GM18519 (cell line): ENCODE results near the gene PLEKHO1.

Experiments used
- ATAC-seq: cut with Tn5 transposase; IDR thresholded peaks from one replicate; pipeline ENCODE4 v1.9.1; 2021; ENCODE audit warnings: mild to moderate bottlenecking, moderate library complexity; ENCODE audit not compliant: unreplicated experiment, low FRiP score

The PLEKHO1 gene

DNA sequence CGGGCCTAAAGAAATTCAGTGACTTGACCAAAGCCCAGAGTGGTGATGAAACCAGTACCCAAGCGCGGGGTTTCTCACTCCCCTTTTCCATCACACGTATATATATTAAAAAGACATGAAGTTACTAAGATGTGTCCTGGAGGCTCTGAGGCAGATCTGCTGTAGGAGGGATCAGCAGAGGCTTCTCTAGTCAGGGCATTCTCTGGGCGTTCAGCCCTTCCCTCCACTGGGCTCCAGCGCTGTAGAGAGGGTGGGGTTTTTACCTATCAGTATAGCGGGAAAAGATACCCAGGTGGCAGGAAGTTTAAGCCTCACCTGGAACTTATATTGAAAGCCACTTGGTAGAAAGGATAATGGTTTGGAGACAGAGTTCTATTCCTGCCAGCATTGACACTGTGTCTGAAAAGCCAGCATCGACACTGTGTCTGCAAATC lies 862 bp upstream of the PLEKHO1 start:
- ATAC-seq = no peak

DNA sequence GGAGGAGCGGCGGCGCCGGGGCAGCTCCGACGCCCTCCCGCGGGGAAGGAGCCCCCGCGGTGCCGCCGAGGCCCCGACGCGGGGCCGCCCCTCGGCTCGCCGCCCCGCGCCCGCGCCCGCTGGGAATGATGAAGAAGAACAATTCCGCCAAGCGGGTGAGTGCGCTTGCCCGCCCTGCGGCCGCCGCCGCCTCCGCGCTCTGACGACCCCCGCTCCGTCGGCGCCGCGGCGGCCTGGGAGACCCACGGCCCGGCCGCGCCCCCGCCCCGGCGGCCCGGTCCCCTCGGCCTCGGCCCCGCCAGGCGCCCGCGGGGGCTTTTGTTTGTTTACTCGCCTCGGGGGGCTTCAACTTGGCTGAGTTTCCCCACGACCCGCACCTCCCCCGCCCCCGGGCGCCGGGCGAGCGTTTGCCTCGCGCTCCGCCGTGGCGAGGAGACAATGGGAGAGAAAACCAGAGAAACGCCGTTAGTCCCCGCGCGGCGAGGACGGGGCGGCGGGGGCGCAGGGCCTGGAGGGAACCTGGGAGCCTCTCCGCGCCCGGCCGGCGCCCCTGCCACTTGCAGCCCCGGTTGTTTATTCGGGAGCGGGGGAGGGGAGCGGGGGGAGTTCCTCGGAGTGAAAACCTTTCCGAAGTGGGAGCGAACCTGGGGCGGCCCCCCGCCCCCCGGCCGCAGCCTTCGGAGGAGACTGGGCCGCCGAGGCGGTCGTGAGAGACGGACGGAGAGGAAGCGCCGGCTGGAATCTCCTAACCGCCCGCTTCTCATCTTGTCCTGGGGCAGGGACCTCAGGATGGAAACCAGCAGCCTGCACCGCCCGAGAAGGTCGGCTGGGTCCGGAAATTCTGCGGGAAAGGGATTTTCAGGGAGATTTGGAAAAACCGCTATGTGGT lies 661 bp downstream of the PLEKHO1 start:
- ATAC-seq = no peak

DNA sequence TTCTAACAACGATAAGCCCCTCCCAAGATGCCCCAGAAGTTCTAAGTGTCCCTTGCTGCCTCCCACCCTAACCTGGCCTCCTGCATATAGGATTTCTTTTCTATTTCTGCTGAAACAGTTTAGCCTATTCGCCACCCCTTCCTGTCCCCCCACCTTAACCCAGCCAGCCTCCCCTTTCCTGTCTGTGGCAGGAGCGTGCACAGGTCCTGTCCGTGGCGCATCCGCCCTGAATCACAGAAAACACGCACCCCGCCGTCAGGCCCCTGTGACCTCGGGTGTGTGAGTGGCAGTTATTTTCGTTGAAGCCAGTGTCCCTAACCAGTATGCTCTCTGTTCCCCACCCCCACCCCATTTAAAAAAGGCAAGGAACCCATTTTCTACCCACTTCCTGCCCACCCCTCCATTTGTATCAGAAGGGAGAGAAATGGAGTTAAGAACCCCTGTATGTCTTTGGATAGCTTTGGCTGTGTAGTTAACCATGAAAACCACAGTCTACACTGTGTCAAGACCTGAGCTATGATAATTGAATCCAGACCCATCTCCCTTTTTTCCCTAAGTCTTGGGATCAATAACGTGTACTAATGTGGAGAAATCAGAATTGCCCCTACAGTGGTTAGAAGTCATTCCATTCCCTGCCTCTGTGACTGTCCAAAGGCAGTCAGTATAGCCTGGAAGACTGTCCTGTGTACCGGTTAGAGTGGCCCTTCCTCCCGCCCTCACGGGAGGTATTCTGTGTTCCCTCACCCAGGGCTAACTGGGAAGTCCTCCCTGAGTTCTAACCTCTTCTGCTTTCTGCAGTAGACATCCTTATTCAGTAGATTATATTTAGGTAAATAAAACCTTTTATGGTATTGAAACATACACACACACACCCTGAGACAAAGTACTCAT lies 1.8 kb downstream of the PLEKHO1 start:
- no peak for ATAC-seq

DNA sequence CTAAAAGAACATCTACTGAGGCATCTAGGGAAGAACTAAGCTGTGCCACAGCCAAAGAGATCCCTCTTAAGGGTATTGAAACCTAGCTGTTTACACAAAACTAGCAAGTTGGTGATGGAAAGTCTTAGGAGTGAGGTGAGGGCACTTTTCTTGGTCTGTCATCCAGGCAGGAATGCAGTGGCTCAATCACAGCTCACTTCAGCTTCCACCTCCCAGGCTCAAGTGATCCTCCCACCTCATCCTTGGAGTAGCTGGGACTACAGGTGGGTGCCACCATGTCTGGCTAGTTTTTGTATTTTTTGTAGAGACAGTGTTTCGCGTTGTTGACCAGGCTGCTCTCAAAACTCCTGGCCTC lies 2.4 kb downstream of the PLEKHO1 start:
- ATAC-seq = no peak

DNA sequence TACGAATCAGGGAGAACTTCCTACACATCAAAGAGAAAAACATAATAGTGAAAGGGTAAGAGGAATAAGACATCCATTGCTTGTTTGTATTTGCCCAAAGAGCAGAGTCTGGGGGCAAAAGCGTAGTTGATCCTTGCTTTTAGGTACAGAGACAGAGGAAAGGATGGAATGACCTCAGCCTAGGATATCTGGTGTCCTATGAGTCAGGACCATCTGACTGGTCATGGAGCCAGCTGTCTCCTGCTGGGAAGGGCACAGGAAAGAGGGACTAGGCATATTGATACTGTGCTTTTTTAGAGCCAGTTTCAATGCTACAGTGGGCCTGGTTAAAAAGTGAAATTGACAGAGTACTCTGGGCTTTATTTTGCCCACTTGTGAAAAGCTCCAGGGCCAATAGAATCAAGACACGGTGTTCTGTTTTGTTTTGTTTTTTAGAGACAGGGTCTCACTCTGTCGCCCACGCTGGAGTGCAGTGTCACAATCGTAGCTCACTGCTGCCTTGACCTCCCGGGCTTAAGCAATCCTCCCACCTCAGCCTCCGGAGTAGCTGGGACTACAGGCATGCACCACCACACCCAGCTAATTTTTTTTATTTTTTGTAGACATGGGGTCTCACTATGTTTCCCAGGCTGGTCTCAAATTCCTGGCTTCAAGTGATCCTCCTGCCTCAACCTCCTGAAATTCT lies 3.2 kb downstream of the PLEKHO1 start:
- no peak for ATAC-seq

DNA sequence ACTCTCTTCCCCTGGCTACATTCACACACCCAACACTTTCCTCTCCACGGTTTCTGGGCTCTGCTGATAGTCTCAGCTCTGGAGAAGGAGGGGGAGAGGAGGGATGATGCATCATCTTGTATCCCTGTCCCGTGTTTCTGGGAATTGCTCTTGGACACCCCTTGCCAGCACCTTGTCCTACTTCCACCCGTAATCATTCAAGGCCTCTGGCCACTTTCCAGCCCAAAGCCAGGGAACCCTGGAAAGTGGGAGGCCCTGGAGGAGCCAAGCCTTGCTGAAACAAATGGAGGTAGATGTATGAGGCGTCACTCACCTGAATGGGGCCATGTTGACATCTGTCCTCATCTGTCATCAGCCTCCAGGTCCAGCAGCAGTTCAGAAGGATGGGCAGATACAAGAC lies 4.4 kb downstream of the PLEKHO1 start:
- ATAC-seq = no peak

DNA sequence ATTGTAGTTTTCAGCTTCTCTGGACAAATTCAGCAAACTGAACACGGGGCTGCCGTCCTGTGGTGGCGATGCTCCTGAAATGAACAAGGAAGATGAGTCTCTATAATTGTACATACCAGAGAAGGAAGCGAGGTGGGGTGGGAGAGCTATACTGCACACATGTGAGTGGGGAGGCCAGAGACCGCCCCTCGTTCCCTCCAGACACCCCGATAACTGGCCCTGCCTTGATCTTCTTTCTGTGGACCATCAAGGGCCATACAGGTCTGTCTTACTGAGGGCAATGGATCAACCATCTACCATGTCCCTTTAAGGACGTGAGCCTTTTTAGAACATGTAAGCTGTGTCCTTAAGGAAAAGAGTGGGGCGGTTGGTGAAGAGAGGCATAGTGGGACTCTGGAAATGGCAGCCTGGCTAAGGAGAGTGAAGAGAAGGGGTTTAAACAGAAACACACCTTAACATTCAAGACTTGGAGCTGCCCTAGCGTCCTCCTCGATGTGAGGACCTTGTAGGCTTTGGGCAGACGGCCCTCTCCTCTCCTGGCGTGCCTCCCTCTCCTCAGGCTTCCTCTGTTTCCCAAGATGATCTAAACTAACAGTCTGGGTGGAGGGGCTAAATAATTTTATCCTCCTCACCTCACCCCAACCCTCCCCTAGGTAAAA lies 5.8 kb downstream of the PLEKHO1 start:
- no peak for ATAC-seq

DNA sequence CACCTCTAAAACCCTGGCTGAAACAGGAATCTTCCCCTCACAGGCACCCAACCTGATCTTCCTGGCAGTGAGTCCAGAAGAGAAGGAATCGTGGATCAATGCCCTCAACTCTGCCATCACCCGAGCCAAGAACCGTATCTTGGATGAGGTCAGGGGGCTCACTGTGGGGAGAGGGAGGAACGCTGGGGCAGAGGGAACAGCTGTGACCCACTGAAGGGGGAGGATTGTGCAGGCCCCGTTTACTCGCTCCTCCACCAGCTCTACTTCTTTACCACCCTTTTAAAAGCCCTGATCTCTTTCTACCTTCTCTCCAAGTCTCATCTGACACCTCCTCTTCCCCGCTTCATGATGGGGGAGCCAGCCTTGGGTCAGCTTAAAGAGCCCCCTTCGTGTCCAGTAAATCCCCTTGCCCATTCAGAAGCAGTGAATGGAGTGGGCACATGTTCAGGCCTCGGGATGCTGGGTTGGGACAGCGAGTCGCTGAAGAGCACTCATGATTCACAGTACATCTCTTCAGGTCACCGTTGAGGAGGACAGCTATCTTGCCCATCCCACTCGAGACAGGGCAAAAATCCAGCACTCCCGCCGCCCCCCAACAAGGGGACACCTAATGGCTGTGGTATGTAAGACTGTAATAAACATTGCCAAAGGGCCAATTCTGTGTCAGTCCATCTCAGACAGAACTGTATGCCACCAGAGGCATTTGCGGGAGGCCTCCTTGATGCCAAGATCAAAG lies 7.3 kb downstream of the PLEKHO1 start:
- no peak for ATAC-seq

DNA sequence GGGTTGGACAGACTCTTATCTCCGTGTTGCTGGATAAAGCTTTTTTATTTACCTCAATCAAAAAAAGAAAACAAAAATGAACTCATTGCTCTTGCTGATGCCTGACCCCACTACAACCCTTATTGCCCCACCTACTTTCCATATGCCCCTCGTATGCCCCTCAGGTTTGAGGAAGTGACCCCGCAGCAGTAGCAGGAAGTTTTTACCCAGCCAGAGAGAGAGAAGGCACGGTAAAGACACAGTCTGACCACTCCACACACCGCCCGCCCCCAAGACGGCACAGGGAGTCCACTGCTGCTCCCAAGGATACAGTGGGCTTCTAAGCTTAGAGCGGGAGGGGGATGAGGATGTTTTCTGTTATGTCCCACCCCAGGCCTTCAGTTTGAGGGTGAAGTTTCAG lies 9.8 kb downstream of the PLEKHO1 start:
- ATAC-seq = no peak

DNA sequence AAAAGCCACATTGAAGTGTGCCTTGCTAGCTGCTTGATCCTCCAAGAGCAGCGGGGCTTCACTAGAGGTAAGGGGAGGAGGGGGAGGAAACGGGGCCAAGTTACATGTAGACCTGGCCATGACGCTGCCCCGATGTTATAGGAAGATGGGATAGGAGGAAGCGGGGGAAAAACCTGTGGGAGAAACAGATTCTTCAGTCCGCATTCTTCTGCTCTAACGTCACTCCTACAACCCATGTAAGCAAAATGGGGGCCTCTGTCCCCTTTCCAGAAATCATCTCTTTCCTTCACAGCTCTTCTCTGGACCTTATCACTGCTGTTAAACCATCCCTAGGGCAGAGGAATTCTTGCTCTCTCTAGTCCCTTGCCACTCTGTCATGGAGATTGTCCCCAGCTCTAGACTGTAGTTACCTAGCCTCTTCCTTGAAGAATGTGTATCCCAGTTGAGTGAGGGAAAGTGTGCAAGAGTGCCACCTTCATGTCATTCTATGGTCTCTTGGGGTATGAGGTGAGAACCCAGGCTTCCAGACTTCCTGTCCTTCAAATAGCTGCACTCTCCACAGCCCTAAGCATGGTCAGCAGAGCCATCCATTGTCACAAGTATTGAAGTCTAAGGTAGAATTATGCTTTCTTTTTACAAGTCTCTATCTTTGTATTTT lies 11.4 kb downstream of the PLEKHO1 start:
- ATAC-seq = no peak

DNA sequence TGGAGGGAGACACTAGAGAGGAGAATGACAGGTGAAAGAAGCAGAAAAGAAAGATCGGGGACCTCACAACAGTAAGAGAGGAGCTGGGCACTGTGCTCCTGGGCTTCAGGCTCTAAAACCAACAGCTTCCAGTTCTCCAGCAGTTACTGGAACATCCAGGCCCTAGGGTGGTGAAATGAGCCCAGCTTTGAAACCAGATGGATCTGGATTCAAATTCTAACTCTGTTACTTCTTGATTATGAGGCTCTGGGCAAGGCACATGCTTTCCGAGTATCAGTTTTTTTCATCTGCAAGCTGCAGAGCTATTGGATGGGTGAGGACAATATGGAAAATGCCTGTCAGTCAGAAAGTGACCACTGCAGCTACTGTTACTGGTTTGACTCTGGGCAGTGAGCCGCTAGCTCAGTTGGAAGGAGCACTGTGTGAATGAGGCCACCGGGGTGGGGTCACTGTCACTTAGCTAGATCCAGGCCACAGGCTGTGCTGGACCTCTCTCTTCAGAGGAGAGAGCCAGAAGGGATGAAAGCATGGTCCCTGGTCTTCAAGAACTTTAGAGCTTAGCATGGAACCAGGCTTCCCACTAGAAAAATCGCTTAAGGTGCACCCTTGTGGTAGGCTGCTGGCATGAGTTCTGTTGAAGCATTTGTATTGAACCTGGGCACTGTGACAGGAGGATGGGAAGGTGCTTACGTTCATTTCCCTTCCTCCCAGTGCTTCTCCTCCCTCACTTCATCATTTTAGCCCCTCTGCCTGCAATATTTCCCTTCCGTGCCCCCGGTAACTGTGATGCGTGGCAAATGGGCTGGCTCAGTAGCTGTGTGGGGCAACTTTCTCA lies 12.2 kb downstream of the PLEKHO1 start:
- ATAC-seq = no peak

DNA sequence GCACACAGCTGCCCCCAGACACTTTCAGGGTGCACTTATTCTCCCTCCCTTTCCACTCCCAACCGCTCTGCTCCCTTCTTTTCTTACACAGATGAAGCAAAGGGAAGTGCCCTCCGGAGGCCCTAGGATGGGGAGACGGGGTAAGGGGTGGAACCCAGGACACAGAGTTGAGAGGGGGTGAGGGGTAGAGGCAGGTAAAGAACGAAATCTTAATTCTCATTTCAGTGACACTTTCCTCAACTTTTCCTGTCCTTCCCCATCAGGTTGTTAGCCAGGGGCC lies 12.8 kb downstream of the PLEKHO1 start:
- ATAC-seq = no peak

DNA sequence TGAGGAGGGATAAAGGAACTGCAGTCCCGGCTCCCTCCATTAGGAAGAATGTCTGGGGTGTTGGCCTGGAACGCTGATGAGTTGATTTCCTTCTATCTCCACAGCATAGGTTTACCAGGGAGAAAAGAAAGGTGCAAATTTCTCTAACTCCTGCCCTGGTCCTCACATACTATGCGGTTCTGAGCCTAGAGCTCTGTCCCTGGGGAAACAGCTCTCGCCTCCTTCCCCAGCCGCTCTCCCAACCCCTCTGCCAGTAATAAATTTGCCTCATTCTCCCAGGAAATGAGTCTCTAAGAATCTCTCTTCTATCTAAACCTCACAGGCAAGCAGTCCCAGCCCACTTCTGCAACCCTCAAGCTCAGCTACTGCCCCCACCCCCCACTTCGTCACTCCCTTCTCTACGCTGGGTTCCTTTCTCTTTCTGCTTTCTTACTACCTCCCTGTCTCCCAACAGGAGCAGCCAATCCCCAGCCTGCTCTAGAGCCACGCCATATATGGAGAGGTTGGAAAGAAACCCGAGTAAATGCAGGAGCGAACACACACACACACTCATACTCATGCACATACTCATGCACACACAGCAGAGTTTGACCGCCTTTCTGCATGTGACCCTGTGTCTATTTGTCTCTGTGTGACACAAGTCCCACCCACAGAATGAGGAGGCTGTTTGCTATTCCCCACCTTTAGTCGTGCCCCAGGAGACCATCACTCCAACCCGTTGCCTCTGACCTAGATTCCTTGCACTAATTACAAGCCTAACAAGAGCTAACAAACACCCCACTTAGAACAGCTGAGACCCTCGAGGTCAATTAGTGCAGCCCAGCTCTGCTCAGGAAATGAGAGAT lies 13.4 kb downstream of the PLEKHO1 start:
- no peak for ATAC-seq

DNA sequence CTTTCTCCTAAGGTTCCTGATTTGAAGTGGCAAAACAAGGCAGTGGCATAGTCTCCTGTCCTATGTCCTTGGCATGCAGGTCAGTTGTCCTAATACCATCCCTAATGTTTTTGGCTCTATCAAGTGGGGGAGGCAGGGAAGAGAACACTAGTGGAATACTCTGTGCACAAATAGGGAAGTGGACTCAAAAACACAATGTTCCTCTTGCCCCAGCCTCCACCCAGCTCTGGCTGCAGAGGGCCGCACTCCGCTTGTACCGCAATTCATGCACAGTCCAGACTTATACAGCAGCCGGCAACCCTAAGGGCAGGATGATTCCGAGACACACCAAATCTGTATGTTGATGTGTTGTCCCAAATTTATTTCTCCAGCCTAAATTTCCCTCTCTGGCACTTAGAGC lies 14.5 kb downstream of the PLEKHO1 start:
- ATAC-seq = no peak

DNA sequence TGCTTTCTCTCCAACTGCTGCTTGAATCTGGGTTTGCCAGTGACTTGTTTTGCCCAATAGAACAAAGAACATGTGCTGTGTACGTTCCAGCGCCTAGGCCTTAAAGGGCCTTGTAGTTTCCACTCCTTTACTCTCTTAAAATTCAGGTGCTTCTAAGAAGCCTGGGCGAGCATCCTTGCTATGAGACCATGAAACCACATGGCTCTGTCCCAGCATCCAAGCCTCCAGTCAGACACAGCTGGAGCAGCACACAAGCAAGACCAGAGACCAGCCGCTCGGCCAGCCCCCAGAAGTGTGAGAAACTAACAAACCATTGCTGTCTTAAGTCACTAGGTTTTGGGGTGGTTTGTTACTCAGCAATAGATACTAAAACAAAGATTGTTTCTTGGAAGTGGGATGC lies 15.1 kb downstream of the PLEKHO1 start:
- no peak for ATAC-seq

DNA sequence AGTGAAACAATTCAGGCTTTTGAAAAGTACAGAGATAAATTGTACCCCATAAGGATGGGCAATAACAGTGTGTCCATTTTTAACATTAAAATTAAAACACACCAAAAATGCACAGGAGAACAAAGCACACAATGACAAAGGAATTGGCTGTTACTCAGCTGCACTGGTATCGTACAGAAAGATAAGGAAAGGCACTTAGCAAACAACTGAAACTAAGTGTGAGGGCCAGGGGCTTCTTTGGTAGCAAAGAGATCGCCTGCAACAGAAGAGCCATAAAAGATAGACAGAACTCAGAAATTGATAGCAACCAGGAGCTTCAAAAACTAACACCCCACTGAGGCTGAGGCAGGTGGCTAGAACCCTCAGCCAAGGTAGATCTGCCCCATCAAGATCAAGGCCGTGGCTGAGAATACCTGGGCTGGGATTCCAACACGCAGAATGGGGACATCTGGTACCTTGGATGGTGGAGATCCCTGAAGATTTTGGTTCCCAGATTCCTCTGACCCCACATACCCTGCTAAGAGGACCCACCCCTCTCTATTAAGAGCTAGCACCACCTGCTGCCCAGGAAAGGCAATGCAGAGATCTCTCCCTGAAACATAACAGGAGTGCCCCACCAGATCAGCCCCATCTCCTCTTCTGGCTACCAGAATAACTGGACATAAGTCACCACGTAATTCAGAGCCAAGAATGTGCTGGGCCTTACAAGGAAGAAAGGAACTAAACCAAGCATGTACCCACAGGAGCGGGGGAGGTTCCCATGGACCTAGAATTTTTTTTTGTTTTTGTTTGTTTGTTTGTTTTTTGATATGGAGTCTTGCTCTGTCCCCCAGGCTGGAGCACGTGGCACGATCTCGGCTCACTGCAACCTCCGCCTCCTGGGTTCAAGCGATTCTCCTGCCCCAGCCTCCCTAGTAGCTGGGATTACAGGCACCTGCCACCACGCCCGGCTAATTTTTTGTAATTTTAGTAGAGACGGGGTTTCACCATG lies 16.2 kb downstream of the PLEKHO1 start:
- no peak for ATAC-seq
